NOMO-1 treated with DMSO at 0.1 percent for 48 hours (cell line): ENCODE data around the gene TJAP1.

Experiments
- DNase-seq: peaks from one replicate; lab custom pipeline; 2025; ENCODE audit not compliant: unreplicated experiment; lab: John Stamatoyannopoulos, UW

TJAP1 gene

DNA sequence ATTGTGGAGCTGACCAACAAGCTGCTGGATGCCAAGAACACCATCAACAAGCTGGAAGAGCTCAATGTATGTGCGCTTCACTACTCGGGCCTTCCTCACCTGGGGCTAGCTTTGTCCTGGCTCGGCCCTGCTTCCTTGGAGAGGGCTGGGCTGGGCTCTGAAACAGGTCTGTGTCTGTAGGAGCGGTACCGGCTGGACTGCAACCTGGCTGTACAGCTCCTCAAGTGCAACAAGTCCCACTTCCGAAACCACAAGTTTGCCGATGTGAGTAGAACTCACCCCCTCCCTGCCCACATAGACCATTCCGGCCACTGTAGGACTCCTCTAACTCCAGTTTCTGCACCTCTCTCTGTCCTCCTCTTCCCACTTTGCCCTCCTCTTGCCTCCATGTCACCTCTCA is 26.1 kb downstream of the TJAP1 start:
- no peak for DNase-seq

- no peak for DNase-seq
These were observed 27.6 kb downstream of the TJAP1 start for GRCh38 chr6:43504756-43505593.

DNA sequence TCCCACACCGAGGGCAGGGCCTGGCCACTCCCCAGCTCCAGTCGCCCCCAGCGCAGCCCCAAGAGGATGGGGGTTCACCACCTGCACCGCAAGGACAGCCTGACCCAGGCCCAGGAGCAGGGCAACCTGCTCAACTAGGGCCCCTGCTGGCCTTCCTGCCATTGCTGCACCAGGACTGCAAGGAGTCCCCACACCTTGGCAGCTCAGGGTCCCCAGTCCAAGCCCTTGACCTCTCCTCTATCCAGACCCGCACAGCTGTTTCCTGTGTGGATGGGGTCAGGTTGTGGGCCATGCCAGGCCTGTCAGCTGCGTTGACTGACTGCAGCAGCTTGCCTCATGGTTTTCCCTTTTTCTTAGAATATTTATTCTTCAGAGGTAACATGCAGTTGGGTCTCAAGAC is 28.3 kb downstream of the TJAP1 start:
- DNase-seq, result no peak

DNA sequence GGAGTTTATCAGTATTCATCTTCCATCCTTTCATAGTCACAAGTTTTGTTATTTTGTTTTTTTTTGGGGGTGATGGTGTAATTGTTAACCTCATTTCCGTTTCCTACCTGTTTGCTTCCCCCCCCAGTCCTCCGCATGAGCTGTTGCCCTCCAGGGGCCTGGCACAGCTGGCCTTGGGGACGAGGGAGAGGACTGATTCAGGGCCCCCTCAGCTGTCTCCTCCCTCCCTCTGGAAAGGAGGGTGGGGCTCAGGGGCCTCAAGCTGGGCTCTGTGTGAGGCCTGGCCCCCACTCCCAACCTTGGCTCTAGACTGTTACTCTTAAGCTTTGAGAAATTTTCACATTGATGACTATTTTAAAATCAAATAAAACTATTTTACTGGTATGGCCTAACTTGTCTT is 28.8 kb downstream of the TJAP1 start:
- DNase-seq, result no peak

DNA sequence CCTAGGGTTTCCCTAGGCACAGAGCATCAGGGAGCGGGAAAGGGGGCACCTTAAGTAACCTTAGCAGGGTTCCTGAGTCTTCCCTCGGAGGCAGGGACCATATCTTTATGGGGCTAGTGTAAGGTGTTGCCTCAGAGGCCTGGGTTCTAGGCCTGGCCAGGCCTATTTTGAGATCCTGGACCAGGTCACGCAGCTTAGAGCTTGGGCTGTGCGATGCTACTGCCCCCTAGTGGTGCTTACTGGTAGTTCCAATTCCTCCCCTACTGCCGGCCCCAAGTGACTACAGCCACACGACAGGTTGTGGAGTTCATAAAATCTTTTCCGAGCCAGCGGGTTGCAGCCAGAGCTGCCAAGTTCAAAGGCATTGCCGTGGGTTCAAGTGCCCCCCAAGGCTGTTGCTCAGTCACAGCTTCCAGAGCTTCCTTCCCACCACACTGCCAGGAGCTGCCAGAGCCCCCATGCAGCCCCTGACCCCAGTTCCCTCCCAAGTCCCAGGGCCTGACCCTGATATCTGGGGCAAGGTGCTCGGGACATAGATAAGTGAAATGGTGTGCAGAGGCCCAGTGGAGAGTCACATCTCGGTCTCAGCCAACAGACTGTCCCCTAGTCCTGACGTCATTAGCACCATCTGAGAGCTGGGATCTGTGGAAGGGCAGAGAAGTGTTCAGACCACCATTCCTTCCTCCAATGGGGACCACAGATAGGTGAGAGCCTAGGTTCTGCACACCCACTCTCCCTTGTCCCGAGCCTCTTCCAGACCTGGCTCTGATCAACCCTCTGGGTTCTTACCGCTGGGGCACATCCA is 29.5 kb downstream of the TJAP1 start:
- DNase-seq, result peak; percentile 72

DNA sequence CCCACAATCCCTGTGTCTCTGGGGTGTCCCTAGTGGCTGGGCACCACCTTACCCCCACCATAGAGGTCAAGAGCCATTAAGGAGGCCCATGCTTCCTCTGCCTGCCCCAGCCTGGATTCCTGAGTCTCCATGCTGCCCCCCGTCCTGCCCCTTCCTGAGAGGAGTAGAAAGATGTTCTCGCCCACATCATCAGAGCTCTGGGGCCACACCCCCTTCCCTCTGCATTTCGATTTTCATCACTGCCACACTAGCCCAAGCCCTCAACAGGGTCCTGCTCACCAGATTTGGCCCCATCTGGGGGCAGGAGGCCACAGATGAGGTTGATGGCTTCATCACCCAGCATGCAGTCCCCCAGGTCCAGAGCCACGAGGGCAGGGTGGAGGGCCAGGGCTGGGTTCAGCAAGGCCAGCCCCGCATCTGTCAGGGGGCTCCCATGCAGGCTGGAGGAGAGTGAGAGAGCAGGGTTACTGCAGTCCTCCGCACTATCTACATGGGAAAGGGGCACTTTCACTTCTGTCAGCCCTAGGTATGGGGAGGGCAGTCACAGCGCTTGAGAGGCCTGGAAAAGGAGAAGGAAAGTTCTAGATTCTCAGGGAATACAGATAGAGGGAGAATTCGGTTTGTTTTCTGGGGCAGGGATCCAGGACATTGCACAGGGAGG is 31.2 kb downstream of the TJAP1 start:
- no peak for DNase-seq

- DNase-seq, result no peak
These were observed 32.0 kb downstream of the TJAP1 start for GRCh38 chr6:43509142-43509983.

- peak; percentile 36 for DNase-seq
These were observed 32.8 kb downstream of the TJAP1 start, which contains the start of gene LRRC73 for GRCh38 chr6:43509984-43510826. Gene LRRC73, minus strand, starts transcription at chr6:43510346. Its CDS starts 561 bp downstream, at chr6:43509785.

GRCh38 chr6:43510827-43511163 is 33.4 kb downstream of the TJAP1 start:
- DNase-seq, result no peak

DNA sequence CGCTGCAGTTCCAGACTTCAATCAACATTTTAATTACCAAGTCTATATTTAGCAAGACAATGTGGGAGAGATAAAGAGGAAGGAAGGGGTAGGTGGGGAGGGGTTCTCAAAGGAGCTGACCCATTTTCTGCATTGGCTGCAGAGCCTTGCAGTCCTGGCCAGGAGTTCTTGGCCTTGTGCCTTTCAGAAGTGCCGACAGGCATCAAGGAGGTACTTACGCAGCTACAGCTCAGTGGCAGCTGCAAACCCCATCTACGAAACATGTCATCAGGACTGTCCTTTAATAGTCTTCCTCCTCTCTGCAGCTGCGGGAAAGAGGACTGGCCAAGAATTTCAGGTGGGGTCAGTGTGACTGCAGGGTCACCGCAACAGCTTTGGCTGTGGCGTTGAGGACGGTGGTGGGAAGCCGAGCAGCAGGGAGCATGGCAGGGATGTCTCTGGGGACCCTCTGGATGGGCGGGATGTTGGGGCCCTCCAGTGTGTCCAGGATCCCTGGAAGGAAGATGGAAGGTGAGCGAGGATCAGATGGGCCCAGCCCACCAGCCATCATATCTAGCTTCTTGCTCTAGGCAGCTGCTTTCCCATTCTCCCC is 34.5 kb downstream of the TJAP1 start:
- DNase-seq, result no peak

DNA sequence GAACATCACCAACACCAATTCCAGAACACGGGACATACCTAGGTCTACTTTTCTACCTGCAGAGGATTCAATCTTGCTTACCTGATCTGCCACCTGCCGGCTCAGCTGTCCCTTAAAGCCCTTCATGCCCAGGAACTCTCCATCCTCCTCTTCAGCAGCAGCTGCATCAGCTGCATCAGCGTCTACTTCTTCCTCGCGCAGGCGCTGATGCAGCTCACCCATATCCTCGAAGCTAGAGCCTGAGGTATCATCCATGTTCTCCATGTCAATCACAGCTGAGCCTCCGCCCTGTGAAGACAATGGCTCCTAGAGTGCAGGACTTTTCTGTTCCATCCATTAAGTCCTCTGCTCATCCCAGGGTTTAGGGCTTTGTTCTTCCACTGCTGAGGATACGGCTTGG is 38.4 kb downstream of the TJAP1 start:
- DNase-seq, result no peak

GRCh38 chr6:43516367-43516696 is 39.0 kb downstream of the TJAP1 start:
- no peak for DNase-seq

DNA sequence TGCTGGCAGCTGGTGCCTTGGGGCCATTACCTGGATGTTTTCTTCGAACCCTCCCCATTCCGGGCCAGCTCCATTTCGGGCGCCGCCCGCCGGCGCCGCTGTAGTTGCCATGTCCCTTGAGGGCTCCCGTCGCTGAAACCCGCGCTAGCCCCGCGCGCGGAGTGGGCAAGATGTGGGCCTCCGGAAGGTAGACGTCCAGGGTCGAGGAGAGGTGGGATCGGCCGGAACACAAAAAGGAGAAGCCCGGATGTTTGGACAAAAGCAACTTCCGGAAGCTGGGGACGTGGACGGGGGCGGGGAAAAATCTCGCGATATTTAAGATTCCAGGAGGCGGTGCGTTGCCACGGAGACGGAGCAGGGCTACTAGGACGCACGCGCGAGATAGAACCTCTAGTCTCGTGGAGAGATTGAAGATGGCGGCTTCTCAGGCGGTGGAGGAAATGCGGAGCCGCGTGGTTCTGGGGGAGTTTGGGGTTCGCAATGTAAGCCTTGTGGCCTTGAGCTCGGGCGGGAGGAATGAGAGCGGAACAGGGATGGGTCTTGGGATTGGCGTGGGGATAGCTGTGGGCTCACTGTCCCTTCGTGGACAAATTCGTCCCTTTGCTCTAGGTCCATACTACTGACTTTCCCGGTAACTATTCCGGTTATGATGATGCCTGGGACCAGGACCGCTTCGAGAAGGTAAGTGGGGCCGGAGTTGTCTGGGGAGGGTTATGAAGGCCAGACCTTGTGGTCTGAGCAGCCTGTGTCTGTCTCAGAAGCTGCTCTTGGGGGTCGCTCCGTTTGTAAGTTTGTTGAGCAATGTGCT is 39.5 kb downstream of the TJAP1 start, which contains the start of the genes POLR1C and YIPF3:
TSS of gene POLR1C (plus strand) at position 393 of the 808 bp plus-strand sequence. CDS start at position 414, 21 bp downstream.
TSS of gene YIPF3 (minus strand) at position 230 of the 808 bp plus-strand sequence. CDS start at position 111, 119 bp downstream.
- peak; percentile 97 for DNase-seq

- peak; percentile 19 for DNase-seq
These were observed 40.4 kb downstream of the TJAP1 start for GRCh38 chr6:43517505-43518357.

DNA sequence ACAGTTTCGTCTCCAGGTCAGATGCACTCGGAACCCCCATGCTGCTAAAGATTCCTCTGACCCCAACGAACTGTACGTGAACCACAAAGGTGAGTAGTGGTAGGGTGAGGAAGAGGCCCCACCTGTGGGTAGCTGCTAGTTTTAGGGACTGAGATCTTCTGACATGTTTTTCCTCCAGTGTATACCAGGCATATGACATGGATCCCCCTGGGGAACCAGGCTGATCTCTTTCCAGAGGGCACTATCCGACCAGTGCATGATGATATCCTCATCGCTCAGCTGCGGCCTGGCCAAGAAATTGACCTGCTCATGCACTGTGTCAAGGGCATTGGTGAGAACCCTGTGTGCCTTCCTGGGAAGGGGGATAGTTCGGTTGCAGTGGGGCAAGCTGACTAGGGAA is 42.7 kb downstream of the TJAP1 start:
- DNase-seq, result no peak

DNA sequence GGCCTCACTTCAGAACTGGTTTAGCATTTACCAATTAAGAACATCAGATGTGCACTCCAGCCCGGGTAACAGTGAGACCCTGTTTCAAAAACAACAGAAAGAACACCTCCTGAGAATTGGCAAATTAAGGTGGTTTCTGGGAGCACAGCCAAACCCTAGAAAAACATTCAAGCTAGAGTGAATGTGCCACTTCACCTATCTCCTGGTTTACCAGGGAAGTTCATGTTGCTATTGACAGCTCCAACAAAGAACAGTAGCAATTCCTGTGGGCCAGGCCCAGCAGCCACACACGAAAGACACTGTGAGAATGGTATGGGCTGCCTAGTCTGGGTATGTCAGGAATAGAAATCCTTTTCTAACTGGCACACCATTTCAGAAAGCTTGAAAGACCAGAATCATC is 44.5 kb downstream of the TJAP1 start:
- DNase-seq, result no peak

DNA sequence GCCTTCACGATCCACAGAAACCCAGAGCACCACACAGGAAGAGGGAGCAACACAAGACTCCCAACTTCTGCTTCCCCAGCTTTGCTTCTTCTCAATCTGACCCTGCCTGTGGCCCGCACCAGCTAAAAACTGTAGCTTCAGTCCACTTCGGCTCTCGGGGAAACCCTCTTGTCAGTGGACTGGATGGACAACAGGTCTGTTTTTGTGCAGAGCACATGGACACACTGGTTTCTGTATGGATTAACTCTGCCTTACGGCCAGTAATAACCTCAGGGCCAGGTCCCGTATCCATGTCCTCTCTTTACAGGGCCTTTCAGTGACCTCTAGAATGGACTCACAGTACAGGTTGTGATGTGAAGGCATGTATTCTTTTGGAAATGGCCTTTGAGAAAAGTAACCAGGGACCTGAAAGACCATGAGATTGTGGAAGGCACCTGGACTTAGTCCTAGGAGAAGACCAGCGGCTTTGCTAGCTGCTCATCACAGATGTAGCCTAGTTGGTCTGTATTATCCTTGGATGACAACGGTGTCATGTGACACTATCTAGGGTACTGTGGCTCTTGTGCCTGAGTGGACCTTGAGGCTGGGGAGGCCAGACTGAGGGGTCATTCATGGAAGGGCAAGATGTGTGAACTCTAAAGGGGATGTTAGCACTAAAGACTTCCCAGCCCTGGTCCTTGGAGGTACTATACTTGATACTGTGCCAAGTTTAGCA is 45.3 kb downstream of the TJAP1 start:
- no peak for DNase-seq
